Neural cell (in vitro differentiated cells): ENCODE measurements around the gene PPEF2. TPM values are rescaled to one million over a fixed set of nuclear protein-coding genes. Genes with fewer than 3 reads are reported as not detected.

Source experiments
- H2AFZ ChIP-seq: fragments of 200-600, 300-800 bp; sonication (generic), shearing (Covaris generic); 2 replicates; pipeline ENCODE4 v1.6.0; 2014; ENCODE audit warnings: low read depth, mild to moderate bottlenecking, antibody characterized with exemption, low read length, moderate library complexity
- H3F3A ChIP-seq: fragments of 200-600 bp; shearing (Covaris generic); 2 replicates; pipeline ENCODE4 v1.6.1; 2016; ENCODE audit warnings: mild to moderate bottlenecking, moderate library complexity, mixed read lengths, antibody characterized with exemption, low read length; ENCODE audit not compliant: insufficient read depth, poor library complexity, severe bottlenecking
- H3K27ac ChIP-seq: fragments of 200-600, 300-800 bp; sonication (generic), shearing (Covaris generic); 2 replicates; pipeline ENCODE4 v1.5.1; 2014; ENCODE audit warnings: mild to moderate bottlenecking, low read length, moderate library complexity
- H3K27me3 ChIP-seq: fragments of 300-800, 200-600 bp; sonication (generic), shearing (Covaris generic); 2 replicates; pipeline ENCODE4 v1.6.0; 2014; ENCODE audit warnings: mild to moderate bottlenecking, low read depth, low read length, moderate library complexity; ENCODE audit not compliant: insufficient read depth
- H3K36me3 ChIP-seq: fragments of 300-800, 200-600 bp; sonication (generic), shearing (Covaris generic); 2 replicates; pipeline ENCODE4 v1.5.1; 2014; ENCODE audit warnings: mild to moderate bottlenecking, antibody characterized with exemption, low read length, moderate library complexity; ENCODE audit not compliant: insufficient read depth
- H3K4me2 ChIP-seq: fragments of 300-800, 200-600 bp; sonication (generic), shearing (Covaris generic); 2 replicates; pipeline ENCODE4 v1.6.0; 2014; ENCODE audit warnings: mild to moderate bottlenecking, low read length
- H3K4me3 ChIP-seq: fragments of 300-800, 200-600 bp; sonication (generic), shearing (Covaris generic); 2 replicates; pipeline ENCODE4 v1.5.1; 2014; ENCODE audit warnings: mild to moderate bottlenecking, low read length, moderate library complexity
- H3K79me2 ChIP-seq: fragments of 200-600 bp; shearing (Covaris generic); replicated peaks from 2 replicates; pipeline ENCODE4 v1.6.0; 2014; ENCODE audit warnings: mild to moderate bottlenecking, low read length, moderate library complexity; ENCODE audit not compliant: insufficient read depth
- H3K9ac ChIP-seq: fragments of 300-800, 200-600 bp; sonication (generic), shearing (Covaris generic); 2 replicates; pipeline ENCODE4 v1.6.1; 2016; ENCODE audit warnings: mild to moderate bottlenecking, low read length, mixed read lengths
- H3K9me2 ChIP-seq: fragments of 200-600 bp; shearing (Covaris generic); 2 replicates; pipeline ENCODE4 v1.6.1; 2016; ENCODE audit warnings: mild to moderate bottlenecking, low read length, mixed read lengths; ENCODE audit not compliant: insufficient read depth
- H3K9me3 ChIP-seq: fragments of 200-600, 300-800 bp; sonication (generic), shearing (Covaris generic); 2 replicates; pipeline ENCODE4 v1.6.1; 2016; ENCODE audit warnings: mild to moderate bottlenecking, mixed run types, low read length, moderate library complexity, mixed read lengths
- H4K20me1 ChIP-seq: fragments of 200-600 bp; shearing (Covaris generic); 2 replicates; pipeline ENCODE4 v1.6.1; 2016; ENCODE audit warnings: mild to moderate bottlenecking, mixed run types; ENCODE audit not compliant: insufficient read depth
- CTCF ChIP-seq: fragments of 450-650 bp; IDR thresholded peaks from 2 replicates; pipeline ENCODE4 v1.5.1; 2014; ENCODE audit warnings: antibody characterized with exemption, mild to moderate bottlenecking, moderate library complexity; ENCODE audit not compliant: poor library complexity, severe bottlenecking
- EP300 ChIP-seq: fragments of 450-650 bp; conservative IDR thresholded peaks from 2 replicates; pipeline ENCODE4 v1.6.1; 2014; ENCODE audit warnings: antibody characterized with exemption, mild to moderate bottlenecking, moderate library complexity; ENCODE audit not compliant: poor library complexity, severe bottlenecking
- EZH2 ChIP-seq: fragments of 200-600, 300-800 bp; shearing (Covaris generic), sonication (generic); IDR thresholded peaks from 2 replicates; pipeline ENCODE4 v1.6.1; 2014; ENCODE audit warnings: antibody characterized with exemption, low read length, borderline replicate concordance, mild to moderate bottlenecking; ENCODE audit not compliant: insufficient read depth, poor library complexity, severe bottlenecking
- MXI1 ChIP-seq: fragments of 450-650 bp; conservative IDR thresholded peaks from 2 replicates; pipeline ENCODE4 v1.6.1; 2014; ENCODE audit warnings: antibody characterized with exemption, mild to moderate bottlenecking; ENCODE audit not compliant: poor library complexity, severe bottlenecking
- RAD21 ChIP-seq: fragments of 450-650 bp; conservative IDR thresholded peaks from 2 replicates; pipeline ENCODE4 v1.6.1; 2014; ENCODE audit warnings: antibody characterized with exemption, mild to moderate bottlenecking, moderate library complexity
- REST ChIP-seq: IDR thresholded peaks from 2 replicates; pipeline ENCODE4 v1.6.1; 2012; ENCODE audit warnings: borderline replicate concordance
- SMC3 ChIP-seq: fragments of 450-650 bp; conservative IDR thresholded peaks from 2 replicates; pipeline ENCODE4 v1.6.1; 2014; ENCODE audit warnings: antibody characterized with exemption, mild to moderate bottlenecking, moderate library complexity; ENCODE audit not compliant: poor library complexity
- TAF1 ChIP-seq: IDR thresholded peaks from 2 replicates; pipeline ENCODE4 v1.6.1; 2012; ENCODE audit warnings: low read depth
- polyA plus RNA-seq: library from polyadenylated mRNA; depleted of rRNA; stranded (reverse); fragments of >200 nt; gene quantifications from 2 replicates; pipeline ENCODE4 v1.2.3, GENCODE V29; 2014

Gene PPEF2
- polyA plus RNA-seq, 1 donor from 2014 or later, result 0.28 TPM

- Histone ChIP-seq H4K20me1 (no peaks in the 10 kb centered on the region), H3F3A (no peaks in the 10 kb centered on the region), H3K27me3 (no peaks in the 10 kb centered on the region), H3K4me2 (no peak overlapping the region), H3K9me3 (no peaks in the 10 kb centered on the region), H3K79me2 (no peaks in the 10 kb centered on the region), H3K9me2 (no peaks in the 10 kb centered on the region), H3K9ac (no peak overlapping the region), H3K4me3 (no peak overlapping the region), H3K27ac (no peak overlapping the region), H3K36me3 (no peaks in the 10 kb centered on the region), H2AFZ (no peak overlapping the region)
- TF ChIP-seq SMC3 (no peak), MXI1 (no peak), TAF1 (no peak), CTCF (no peak), EZH2 (no peak), REST (no peak), EP300 (no peak)
Observed at GRCh38 chr4:75924309-75924827, 22.1 kb upstream of the PPEF2 start.

- Histone ChIP-seq H3K4me2 (no peak overlapping the region), H3K79me2 (no peaks in the 10 kb centered on the region)
- no peak for TF ChIP-seq REST
- TF ChIP-seq CTCF, result no peak
- TF ChIP-seq RAD21, result no peak
- TF ChIP-seq TAF1, result no peak
- no peak for TF ChIP-seq SMC3
Observed at GRCh38 chr4:75922588-75922987, 20.3 kb upstream of the PPEF2 start.

More at GRCh38 chr4:75922588-75922987, 20.3 kb upstream of the PPEF2 start:
- no peak overlapping the region for H3K4me3 ChIP-seq
- no peaks in the 10 kb centered on the region for H3K9me2 ChIP-seq
- H3K27me3 ChIP-seq, result no peaks in the 10 kb centered on the region
- H3K27ac ChIP-seq, result no peak overlapping the region
- no peak overlapping the region for H2AFZ ChIP-seq
- no peaks in the 10 kb centered on the region for H3K9me3 ChIP-seq
- H3F3A ChIP-seq, result no peaks in the 10 kb centered on the region
- H3K36me3 ChIP-seq, result no peaks in the 10 kb centered on the region
- no peak overlapping the region for H3K9ac ChIP-seq
- H4K20me1 ChIP-seq, result no peaks in the 10 kb centered on the region
